ENCODE measurements around the gene HAUS2.
"Not testable (repeated sequence)": the region's sequence is repeated elsewhere in the genome, so short reads cannot be mapped to it uniquely, and the experiment has no call there.

Gene HAUS2

DNA sequence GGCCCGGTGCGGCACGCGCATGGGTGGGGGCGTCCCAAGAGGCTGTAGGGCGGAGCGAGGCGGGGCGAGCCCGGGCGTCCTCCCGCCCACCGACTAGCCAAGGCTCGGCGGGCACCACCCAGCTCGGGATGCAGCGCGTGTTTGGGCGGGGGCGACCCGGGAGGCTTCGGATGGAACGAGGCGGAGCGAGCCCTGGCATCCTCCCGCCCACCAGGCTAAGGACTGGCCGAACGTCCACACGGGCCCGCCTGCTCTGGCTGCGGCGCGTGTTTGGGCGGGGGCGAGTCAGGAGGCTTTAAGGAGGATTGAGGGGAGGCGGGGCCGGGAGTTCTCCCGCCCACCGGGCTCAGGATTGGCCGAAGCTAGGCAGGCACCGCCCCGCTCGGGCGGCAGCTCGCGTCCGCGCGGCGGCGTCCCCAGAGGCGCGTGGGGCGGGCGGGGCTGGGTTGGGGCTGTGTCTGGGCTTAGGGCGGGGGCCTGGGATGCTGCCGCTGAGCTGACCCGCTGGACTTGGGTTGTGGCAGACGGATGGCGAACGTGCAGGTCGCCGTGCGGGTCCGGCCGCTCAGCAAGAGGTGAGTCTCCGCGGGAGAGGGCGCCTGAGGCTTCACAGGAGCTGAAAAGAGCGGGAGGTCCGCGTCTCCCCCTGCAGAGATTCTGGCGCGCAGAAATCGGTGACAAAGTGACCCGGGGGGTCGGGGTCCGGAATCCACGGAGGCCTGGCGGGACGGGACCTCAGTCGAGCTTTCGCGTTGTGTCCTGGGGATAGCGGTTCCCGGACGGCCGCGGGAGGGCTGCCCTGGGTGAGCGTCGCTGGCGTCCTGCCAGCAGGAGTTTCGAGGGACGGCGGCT is 26.8 kb downstream of the HAUS2 start, which contains the start of gene STARD9:
STARD9 (plus strand) TSS at position 419 of the 852 bp plus-strand sequence; CDS start at position 529, 110 bp downstream.
- peak; percentile 81 to 88 (median 85) for DNase-seq (ENCODE audit: low read depth in 3 of 3, low spot score in 1 of 3)

DNA sequence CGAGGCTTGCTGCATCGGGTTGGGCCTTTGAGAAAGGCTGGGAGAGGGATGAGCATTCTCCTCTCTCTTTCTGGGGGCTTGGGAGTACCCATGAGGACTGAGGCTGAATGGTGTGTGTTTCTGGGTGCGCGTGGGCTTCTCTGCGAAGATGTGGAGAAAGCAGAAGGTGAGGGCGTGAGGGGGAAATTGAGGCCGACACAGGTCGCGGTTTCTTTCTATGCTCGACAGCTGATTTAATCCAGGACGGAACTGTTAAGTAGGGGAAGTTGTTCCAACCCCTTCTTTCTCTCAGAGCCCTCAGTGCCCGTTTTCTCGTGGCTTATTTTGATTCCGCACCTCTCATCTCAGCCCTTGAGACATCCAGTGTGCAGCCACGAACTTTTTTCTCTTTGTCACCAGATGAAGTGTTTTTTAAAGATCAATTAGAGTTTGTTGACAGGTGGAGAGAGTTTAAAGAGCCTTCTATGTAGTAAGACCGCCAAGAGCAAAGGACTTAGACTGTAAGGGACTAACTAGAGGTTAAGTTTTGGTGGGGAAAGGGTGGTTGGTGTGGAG is 27.5 kb downstream of the HAUS2 start:
- no peak for DNase-seq (ENCODE audit: low read depth in 3 of 3, low spot score in 1 of 3)

DNA sequence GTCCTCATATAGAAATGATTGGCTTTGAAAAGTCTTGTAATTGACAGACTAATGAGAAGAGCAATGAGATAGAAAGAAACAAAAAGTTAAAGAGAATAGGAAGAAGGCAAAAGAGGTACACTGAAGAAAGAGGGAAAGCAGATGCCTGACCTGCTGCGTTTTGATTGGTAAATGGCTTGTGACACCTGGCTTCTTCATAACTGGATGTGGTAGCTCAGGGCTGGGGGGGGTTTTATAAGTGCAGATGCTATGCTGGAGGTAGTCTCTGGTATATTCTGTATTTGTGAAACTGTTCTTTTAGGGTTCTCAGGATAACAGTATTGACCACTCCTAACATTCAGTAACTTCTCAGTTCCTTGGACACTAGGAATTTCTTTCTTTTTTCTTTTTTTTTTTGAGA is 28.1 kb downstream of the HAUS2 start:
- DNase-seq (ENCODE audit: low read depth in 3 of 3, low spot score in 1 of 3) = no peak

DNA sequence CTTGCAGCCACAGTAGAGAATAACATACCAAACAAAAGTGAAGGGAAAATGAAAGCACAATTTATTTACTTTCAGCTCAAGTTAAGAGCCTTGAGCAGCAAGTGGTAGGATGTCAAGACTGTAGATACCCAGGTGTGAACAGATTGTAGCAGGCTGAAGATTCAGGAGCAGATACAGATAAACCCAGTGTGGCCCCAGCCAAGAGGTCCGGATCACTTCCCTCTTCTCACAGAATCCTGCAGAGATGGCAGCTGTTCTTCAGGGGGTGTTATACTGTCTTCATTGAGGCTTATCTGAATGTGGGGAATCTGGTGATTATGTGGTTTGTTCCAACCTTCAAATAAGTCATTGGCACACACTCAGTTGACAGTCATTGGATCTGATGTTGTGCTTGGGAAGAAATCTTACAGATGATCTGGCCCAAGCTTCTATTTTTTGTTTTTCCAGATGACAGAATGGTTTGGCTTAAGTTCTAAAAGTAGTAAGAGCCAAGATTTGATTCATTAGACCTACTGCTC is 28.9 kb downstream of the HAUS2 start:
- no peak for DNase-seq (ENCODE audit: low read depth in 3 of 3, low spot score in 1 of 3)

DNA sequence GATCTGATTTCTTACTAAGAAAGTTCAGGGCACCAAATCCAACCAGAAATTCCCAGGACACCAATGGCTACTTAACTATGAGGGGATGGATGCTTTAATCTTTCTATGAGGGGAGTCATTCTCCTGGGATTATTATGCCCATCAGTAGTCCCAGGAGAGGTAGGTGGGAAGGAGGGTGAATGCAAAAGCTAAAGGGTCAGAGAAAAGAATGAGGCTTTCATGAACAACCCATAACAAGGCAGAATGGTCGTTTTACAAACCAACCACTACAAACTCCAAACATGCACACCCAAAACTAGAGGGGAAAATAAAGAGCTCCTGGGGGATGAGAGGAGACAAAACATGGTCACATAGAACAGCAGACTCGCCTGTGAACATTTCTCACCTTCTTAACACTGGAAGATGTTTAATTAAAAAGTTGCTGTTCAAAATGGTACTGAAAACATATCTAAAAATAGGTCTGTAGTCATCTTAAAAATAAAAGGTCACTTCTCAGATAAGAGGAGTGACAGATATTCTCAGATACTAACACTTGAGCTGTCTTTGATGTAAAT is 30.4 kb downstream of the HAUS2 start:
- DNase-seq (ENCODE audit: low read depth in 3 of 3, low spot score in 1 of 3) = no peak

DNA sequence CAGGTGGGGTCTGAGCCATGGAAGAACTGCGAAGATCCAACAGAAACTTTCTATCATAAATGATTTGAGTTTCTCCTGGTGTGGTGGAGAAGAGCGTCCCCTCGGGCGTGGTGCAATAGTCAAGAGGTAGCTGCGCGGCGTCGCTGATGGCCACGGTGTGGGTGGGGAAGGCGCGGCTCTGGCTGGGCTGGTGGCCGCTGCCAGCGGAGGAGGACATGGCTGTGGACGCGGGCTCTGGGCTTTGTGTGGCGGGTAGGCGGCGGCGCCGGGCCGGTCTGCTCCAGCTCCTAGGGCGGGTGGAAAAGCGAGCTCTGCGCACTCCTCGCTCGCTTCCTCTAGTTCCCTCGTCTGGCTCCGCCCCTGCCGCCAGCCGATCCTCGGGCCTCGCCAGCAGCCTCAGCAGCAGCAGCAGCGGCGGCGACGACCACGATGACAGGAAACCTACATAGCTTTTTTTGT is 32.7 kb downstream of the HAUS2 start:
- peak; percentile 33 to 62 (median 57) for DNase-seq (ENCODE audit: low read depth in 3 of 3, low spot score in 1 of 3)

DNA sequence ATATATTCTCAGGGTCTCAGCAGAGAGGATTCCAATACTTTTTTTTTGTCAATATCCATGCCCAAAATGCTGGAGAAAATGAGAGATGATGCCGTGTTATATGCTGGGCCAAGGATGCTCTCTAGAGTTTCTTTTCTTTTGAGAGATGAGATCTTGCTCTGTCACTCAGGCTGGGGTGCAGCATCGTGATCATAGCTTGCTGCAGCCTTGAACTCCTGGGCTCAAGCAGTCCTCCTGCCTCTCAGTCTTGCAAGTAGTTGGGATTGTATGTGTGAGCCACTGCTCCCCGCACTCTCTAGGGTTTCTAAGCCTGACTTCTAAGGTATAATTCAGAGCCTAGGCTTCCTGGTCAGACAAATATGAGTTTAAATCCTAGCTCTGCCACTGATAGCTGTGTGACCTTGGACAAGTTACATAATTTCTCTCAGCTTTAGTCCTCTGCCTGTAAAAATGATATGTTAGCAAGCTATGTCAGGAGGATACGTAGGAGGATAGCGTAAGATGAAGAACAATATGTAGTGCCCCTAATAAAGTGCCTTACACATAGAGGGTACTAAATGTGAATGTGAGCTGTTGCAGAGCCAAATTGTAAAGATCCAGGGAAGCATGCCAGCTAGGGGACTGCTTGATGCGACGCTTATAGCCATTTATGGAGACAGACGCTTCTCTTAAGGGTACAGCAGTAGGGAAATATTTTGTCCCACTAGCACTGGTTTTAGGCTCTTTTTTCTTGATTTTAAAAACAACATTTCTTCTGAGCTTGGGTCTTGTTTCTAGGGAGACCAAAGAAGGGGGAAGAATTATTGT is 34.1 kb downstream of the HAUS2 start:
- DNase-seq (ENCODE audit: low read depth in 3 of 3, low spot score in 1 of 3) = no peak

DNA sequence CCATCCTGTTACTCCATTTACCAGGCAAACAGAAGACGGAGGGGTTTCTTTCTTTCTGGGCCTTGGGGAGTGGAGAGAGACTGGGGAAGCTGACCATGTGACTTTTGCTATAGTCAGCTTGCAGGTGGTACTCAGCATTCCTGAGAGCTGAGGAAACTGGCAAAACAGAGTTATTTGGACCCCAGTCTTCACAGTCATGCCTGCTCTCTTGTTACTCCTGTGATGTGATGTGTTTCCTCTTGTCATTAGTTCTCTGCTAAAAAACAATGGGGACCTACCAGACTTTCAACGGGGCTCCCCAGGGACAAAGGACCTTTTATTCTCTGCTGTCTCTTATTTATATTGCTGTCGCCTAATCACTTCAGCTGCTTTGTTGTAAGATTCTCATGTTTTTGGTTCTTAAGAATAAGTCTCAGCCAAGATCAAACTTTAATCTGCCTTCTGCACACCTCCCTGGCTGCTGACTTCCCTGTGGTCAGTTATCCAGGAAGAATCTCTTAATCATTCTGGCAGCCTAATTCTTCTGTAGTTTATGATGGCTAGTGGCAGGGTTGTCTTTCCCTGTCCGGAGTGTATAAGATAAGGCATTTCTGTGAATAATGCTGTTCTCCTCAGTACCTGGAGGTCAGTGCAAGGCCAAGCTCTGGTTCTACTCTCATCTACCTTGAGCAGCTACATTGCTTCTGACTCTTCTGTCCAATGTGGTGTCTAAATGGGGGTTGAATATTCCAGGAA is 35.6 kb downstream of the HAUS2 start:
- DNase-seq (ENCODE audit: low read depth in 3 of 3, low spot score in 1 of 3) = no peak

DNA sequence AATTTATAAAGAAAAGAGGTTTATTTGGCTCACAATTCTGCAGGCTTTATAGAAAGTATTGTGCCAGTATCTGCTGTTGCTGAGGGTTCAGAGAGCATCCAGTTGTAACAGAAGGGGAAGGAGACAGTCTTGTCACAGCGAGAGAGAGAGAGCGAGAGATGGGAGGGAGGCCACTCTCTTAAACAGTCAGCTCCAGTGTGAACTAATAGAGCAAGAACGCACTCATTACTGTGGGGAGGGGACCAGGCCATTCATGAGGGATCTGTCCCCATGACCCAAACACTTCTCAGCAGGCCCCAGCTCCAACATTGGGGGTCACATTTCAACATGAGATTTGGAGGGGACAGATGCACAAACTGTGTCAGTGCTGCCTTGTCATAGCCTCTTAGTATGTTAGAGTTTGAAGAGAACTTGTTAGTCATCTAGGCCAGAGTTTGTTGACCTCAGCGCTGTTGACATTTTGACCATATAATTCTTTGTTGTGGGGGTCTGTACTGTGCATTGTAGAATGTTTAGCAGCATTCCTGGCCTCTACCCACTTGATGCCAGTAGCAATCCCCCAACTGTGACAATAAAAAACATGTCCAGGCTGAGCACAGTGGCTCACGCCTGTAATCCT is 42.1 kb downstream of the HAUS2 start:
- no peak for DNase-seq (ENCODE audit: low read depth in 3 of 3, low spot score in 1 of 3)

DNA sequence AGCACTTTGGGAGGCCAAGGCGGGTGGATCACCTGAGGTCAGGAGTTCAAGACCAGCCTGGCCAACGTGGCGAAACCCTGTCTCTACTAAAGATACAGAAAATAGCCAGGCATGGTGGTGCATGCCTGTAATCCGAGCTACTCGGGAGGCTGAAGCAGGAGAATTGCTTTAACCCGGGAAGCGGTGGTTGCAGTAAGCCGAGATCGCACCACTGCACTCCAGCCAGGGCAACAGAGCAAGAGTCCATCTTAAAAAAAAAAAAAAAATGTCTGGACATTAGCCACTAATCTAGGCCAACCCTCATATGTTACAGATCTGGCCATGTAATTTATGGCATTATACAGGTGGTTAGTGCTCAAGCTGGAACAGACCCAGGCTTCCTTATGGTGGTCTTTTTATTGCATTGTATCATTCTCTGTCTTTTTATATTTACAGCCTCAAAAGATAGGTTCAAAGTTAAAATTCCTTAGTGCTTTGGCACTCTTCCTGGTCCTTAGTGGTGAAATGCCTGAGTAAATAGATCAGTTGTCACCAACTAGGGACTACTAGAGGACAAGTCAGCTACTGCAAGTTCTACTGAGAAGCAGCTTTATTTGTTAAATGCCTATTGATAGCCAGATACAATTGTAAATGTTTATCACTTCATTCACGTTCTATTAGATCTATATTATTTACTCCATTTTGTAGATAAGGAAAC is 42.7 kb downstream of the HAUS2 start:
- no peak for DNase-seq (ENCODE audit: low read depth in 3 of 3, low spot score in 1 of 3)

DNA sequence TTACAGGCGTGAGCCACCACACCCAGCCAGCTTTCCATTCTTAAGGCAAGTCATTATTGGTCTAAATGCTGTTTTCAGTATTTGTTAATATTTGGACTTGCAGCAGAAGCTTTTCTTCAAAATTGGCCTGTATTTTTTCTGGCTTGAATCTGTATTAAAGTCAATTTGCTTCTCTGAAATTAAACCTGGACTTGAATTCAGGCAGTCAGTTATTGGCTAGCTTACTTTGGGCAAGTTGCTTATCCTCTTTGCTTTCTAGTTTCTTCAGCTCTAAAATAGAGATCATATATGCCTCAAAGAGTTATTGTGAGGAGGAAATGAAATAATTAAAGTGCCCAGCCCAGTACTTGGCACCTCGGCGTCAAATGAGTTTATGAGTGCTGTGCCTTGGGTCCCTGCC is 44.1 kb downstream of the HAUS2 start:
- no peak for DNase-seq (ENCODE audit: low read depth in 3 of 3, low spot score in 1 of 3)

DNA sequence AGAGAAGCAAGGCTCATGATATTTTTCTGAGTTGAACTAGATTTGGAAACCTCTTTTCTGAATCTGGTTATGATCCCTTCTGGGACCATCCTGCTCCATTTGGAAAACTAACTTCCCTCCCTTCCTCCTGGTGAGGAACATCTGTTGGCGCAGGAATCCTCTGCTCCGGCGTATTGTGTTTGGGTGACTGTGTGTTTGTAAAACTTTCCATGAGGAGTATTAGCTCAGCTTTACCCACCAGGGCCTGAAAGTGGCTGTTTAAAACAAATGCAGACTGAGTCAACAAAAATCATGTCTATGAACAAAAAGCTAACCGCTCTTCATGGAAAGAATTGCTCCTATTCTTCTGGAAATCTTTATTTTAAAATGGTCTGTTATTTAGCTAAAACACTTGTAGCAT is 44.5 kb downstream of the HAUS2 start:
- DNase-seq (ENCODE audit: low read depth in 3 of 3, low spot score in 1 of 3) = no peak

DNA sequence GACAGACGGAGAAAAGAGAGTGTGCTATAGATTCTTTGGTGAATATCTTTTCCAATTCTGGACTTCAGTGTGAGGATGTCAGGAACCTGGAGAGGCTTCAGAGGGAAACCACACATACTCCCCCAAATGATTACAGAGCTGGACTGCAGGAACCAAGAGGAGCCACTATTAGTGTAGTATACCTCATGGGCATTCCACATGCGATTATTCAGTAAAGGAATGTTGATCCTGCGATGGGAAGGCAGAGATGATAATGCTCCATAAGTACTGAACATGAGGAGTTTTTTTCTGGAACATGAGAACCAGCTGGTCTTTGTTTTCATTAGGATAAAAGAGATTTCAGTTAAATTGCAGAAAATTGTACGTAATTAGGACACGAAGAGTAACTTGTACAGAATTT is 45.5 kb downstream of the HAUS2 start:
- DNase-seq (ENCODE audit: low read depth in 3 of 3, low spot score in 1 of 3) = no peak

DNA sequence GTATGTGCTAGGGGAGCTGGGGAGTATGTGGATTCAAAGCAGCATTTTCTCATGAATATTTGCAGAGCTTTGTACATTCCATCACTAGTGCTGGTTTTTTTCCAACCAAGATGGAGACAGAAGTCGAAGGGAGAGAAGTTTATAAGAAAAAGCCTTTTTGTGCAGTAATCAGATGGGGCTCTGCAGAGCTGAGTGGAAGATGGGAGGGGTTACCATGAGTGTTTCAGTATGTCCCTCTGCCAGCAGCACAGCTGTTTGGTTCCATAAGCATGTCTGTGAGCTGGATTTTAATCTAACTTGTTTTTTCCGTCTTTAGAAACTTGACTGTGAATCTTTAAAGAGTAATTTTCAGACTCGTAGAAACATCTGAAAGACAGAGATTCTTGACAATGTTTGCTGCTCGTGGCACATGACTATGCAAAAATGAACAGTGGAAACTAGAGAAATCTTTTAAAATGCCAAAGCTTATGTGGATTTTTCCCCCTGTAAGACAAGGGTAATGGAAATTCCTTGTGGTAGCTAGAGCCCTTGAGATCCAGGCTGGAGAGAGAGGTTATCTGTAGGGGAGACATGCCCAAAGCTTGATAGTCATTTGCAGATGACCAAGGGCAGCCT is 47.1 kb downstream of the HAUS2 start:
- DNase-seq (ENCODE audit: low read depth in 3 of 3, low spot score in 1 of 3) = no peak

DNA sequence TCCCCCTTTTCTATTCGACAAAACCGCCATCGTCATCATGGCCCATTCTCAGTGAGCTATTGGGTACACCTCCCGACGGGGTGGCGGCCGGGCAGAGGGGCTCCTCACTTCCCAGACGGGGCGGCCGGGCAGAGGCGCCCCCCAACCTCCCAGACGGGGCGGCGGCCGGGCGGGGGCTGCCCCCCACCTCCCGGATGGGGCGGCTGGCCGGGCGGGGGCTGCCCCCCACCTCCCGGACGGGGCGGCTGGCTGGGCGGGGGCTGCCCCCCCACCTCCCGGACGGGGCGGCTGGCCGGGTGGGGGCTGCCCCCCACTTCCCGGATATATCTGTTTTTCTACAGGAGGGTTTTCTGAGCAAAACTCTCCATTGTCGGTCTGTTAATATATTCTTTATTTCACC is 52.7 kb downstream of the HAUS2 start:
- not testable (repeated sequence) for DNase-seq (ENCODE audit: low read depth in 3 of 3, low spot score in 1 of 3)

DNA sequence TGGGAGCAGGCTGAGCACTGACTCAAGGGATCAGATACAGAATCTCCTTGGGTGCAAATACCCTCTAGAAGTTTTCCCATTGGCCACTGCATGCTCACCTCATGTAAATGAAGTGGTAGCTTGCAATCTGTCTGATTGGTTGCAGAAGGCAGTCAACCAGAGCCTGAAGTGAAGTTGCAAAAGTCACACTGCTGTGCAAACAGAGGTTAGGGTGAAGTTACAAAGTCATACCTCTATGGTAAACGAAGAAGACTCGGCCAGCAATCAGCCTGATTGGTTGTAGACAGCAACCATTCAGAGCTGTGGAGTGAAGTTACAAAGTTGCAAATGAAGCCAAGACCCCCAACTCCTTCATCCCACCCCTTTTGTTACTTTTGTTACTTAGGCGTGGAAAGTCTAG is 53.9 kb downstream of the HAUS2 start:
- no peak for DNase-seq (ENCODE audit: low read depth in 3 of 3, low spot score in 1 of 3)

DNA sequence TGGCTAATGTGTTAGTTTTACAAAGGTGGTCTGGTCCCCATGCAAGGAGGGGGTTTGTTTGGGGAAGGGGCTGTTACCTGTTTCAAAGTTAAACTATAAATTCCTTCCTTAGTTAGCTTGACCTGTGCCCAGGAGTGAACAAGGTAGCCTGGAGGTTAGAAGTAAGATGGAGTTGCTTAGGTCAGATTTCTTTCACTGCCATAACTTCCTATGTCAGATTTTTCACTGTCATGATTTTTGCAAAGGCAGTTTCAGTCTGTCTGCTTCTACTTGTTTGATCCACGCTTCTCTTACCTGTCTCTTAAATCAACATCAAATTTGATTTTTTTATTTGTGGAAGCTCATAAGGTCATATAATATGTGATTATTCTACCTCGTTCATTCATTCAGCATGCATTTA is 55.3 kb downstream of the HAUS2 start:
- no peak for DNase-seq (ENCODE audit: low read depth in 3 of 3, low spot score in 1 of 3)

DNA sequence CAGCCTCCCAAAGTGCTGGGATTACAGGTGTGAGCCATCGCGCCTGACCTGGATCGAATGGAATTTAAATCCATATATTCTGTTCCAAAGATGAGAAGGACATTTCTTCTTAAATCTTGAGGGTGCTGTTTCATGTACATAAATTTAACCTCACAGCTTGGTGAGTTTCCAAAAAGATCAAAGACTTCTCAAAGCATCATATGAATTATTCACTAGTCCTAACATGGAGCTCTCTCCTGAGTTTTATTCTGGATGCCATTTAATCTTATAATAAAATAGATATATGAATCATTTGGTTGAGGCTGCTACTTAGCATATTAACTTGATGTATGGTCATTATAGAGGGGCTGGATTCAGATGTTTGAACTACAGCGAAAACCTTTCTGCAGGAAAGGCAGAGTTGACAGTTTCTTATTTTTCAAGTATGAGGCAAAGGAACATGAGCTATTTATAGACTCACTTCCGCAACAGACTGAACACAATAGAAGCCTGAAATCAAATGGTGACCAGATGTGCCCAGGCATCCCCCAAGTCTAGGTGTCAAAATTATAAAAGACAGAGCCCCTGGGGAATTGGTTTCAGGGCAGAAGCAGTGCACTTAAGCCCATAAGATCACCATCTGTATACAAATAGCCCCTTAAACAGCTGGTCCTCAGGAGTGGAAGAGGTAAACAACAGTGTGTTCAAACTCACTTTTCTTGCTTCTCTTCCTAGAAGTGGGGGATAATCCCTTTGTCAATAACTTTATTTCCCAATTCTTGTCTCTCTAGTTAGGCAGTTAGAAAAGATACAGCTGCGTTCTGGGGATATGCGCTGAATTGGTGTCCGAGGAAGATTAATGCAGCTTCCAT is 56.5 kb downstream of the HAUS2 start:
- DNase-seq (ENCODE audit: low read depth in 3 of 3, low spot score in 1 of 3) = no peak

Measured in stimulated activated CD4-positive, alpha-beta T cell treated with anti-CD3 and anti-CD28 coated beads, TNF-alpha, amount 100 ng/mL, for 1 hour (primary cell).